ENCODE results near the gene MND1. TPM values are rescaled to one million over a fixed set of nuclear protein-coding genes. Genes with fewer than 3 reads are reported as not detected.

Gene MND1
- total RNA-seq, 4 donors from 2014 or later: 2.3 to 4.2 (median 3.8) TPM

DNA sequence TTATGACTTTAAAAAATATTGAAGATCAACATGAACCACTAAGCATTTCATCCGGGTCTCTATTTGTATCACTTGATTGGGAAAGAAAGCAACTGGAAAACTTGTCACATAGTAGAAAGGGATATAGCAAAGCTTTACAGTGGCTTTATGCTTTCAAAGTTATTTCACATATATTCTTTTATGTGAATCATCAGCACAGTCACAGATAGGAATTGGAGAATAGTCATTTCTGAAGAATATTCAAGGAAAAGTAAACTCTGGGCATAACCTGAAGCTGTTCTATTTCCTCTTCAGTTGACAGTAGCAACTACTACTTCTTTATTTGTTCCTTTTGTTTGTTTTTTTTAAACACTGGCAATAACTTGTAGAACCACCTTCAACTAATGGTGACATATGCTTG, 50.5 kb downstream of the MND1 start:
- H3K4me1 ChIP-seq: no peaks in the 10 kb centered on the region
- no peaks in the 10 kb centered on the region for H3K27me3 ChIP-seq
- H3K27ac ChIP-seq: no peak overlapping the region
- intact Hi-C loops (cut with DNase I): no loop called here
- H3K36me3 ChIP-seq: no peaks in the 10 kb centered on the region
- H3K4me3 ChIP-seq: no peak overlapping the region
- H3K9me3 ChIP-seq: no peaks in the 10 kb centered on the region
- WGBS, 2 donors: 71 to 95% methylated on average over 1 of the region's 1 CpG
- DNase-seq: no peak
- TF ChIP-seq, protein P1, sequence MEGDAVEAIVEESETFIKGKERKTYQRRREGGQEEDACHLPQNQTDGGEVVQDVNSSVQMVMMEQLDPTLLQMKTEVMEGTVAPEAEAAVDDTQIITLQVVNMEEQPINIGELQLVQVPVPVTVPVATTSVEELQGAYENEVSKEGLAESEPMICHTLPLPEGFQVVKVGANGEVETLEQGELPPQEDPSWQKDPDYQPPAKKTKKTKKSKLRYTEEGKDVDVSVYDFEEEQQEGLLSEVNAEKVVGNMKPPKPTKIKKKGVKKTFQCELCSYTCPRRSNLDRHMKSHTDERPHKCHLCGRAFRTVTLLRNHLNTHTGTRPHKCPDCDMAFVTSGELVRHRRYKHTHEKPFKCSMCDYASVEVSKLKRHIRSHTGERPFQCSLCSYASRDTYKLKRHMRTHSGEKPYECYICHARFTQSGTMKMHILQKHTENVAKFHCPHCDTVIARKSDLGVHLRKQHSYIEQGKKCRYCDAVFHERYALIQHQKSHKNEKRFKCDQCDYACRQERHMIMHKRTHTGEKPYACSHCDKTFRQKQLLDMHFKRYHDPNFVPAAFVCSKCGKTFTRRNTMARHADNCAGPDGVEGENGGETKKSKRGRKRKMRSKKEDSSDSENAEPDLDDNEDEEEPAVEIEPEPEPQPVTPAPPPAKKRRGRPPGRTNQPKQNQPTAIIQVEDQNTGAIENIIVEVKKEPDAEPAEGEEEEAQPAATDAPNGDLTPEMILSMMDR (IDR thresholded peaks at IDR 0.05): no peak
- no peak for TF ChIP-seq POLR2A (IDR thresholded peaks at IDR 0.05)

DNA sequence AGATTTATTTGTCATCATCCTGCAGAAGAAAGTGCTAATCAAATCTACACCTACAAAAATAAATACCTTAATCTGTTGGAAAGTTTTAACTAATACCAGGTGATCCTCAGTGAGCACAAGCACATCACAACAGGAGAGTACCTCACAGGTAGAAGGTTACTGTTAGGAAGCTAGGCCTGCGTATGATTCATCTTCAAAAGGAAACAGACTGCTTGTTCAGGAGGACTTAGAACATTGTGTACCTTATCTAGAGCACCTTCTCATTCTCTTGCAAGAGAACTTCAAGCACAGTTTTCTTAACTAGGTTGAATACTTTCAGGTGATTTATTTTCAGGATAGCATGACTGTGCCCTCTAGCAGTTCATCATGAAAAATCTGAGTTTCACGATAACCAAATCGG, 54.2 kb downstream of the MND1 start:
- no peak for DNase-seq

DNA sequence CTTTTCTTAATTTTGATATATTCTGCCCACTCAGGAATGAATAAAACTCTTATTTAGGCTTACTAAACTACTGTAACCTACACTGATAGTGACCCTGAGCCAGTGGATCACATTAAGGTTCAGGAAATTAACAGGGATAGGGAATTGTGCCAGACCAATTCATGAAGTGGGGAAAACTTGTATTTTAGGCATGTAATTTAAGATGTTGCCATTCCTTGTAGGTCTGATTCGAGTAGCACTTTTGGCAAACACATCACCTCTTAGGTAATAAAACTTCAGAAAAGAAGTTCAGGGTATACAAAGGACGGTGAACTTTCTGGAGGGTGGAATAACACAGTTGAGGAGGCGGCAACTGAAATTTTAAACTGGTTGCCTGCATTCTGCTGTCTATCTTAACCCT, 54.9 kb downstream of the MND1 start:
- no peak for DNase-seq
- 71 to 91% methylated on average over 3 of the region's 3 CpGs for WGBS, 2 donors
- Histone ChIP-seq H3K4me1 (no peaks in the 10 kb centered on the region), H3K4me3 (no peak overlapping the region), H3K27ac (no peak overlapping the region), H3K9me3 (no peaks in the 10 kb centered on the region), H3K27me3 (no peaks in the 10 kb centered on the region), H3K36me3 (no peaks in the 10 kb centered on the region)
- intact Hi-C loops (cut with DNase I): no loop called here
- no peak for TF ChIP-seq POLR2A (IDR thresholded peaks at IDR 0.05)
- TF ChIP-seq, protein P1 (IDR thresholded peaks at IDR 0.05): no peak

More for the DNA sequence above, 54.2 kb downstream of the MND1 start:
- no peaks in the 10 kb centered on the region for H3K27me3 ChIP-seq
- 93 to 97% methylated on average over 3 of the region's 3 CpGs for WGBS, 2 donors
- H3K36me3 ChIP-seq: no peaks in the 10 kb centered on the region
- H3K9me3 ChIP-seq: no peaks in the 10 kb centered on the region
- no peaks in the 10 kb centered on the region for H3K4me1 ChIP-seq
- H3K27ac ChIP-seq: no peak overlapping the region
- intact Hi-C loops (cut with DNase I): no loop called here
- TF ChIP-seq, protein P1 (IDR thresholded peaks at IDR 0.05): no peak
- no peak for TF ChIP-seq POLR2A (IDR thresholded peaks at IDR 0.05)
- H3K4me3 ChIP-seq: no peak overlapping the region

DNA sequence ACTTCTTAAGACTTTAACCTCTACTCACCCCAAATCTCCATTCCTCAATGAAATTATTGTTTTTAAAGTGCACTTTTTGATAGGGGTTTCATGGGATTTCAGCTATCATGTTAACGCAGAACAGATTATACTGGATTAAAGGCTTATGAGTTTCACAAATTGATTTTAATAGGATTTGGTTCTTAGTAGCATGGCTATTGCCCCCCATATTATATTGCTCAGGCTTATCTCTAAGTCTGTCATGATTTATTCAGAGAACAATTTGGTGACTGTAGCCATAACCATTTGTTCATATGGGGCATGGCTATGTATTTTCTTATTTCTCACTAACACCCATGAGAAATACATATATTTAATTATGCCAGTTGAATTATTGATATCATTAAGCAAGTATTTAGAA, 57.0 kb downstream of the MND1 start:
- intact Hi-C loops (cut with DNase I): no loop called here
- H3K27ac ChIP-seq: no peak overlapping the region
- WGBS, 2 donors: 100% methylated on average over 1 of the region's 1 CpG
- H3K27me3 ChIP-seq: no peaks in the 10 kb centered on the region
- DNase-seq: no peak
- no peak overlapping the region for H3K4me3 ChIP-seq
- H3K4me1 ChIP-seq: no peaks in the 10 kb centered on the region
- H3K9me3 ChIP-seq: no peaks in the 10 kb centered on the region
- H3K36me3 ChIP-seq: no peaks in the 10 kb centered on the region
- TF ChIP-seq, protein P1 (IDR thresholded peaks at IDR 0.05): no peak
- TF ChIP-seq POLR2A (IDR thresholded peaks at IDR 0.05): no peak

DNA sequence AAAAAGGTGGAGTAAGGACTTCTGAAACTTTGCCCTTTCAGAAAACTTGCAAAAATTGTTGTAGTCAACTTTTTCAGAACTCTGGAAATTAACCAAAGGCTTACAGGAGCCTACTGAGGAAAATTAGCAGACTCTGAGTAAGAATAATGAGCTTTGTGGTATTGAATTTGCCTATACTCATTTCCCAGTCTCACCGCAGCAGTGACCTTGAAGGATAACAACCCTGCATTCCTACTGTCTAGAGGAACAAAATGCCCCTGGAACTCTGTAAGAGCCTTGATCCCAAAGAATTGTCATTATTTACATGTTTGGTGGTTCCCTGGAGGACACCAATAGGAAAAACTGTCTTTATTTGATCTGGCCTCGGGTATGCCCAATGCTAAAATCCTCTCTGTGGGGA, 57.9 kb downstream of the MND1 start:
- 82 to 89% methylated on average over 2 of the region's 2 CpGs for WGBS, 2 donors
- Histone ChIP-seq H3K9me3 (no peaks in the 10 kb centered on the region), H3K27me3 (no peaks in the 10 kb centered on the region), H3K27ac (no peak overlapping the region), H3K36me3 (no peaks in the 10 kb centered on the region), H3K4me1 (no peaks in the 10 kb centered on the region), H3K4me3 (no peak overlapping the region)
- TF ChIP-seq, protein P1 (IDR thresholded peaks at IDR 0.05): no peak
- TF ChIP-seq POLR2A (IDR thresholded peaks at IDR 0.05): no peak
- no peak for DNase-seq
- intact Hi-C loops (cut with DNase I): no loop called here

Measured in esophagus squamous epithelium (tissue), 5 donors.